Thyroid gland (tissue), 4 donors: ENCODE results near the gene XPO4.

Source experiments
- CTCF ChIP-seq, 6 experiments: fragments of 200-600 bp in 3 of 6; fragments of 450-650 bp in 3 of 6; sonication (generic) in 3 of 6; IDR thresholded peaks; one replicate each; pipeline ENCODE4 v1.5.1; 2016 to 2019; ENCODE audit warnings: antibody characterized with exemption in 6 of 6, mild to moderate bottlenecking in 2 of 6, inconsistent platforms in 1 of 6, moderate library complexity in 1 of 6
- POLR2A ChIP-seq, 2 donors: fragments of 450-650 bp; IDR thresholded peaks; one replicate each; pipeline ENCODE4 v1.6.1; 2017; ENCODE audit warnings: antibody characterized with exemption in 2 of 2, mild to moderate bottlenecking in 2 of 2, moderate library complexity in 1 of 2

- TF ChIP-seq POLR2A (IDR thresholded peaks at IDR 0.05): no peak
- TF ChIP-seq CTCF (IDR thresholded peaks at IDR 0.05): no peak
Observed at GRCh38 chr13:20833900-20834679, 68.5 kb downstream of the XPO4 start.
